AG10803 (cell line): ENCODE results near the gene PTK7.
A peak's percentile ranks its signal among the peaks of the same experiment; 100 is the strongest.
"Not testable (repeated sequence)": the region's sequence is repeated elsewhere in the genome, so short reads cannot be mapped to it uniquely, and the experiment has no call there.

Source experiments
- DNase-seq: peaks from one replicate; pipeline ENCODE4 v3.0.0; 2010; ENCODE audit warnings: low read depth
- H3K4me3 ChIP-seq: 2 replicates; pipeline ENCODE4 v1.5.1; 2011; ENCODE audit warnings: mild to moderate bottlenecking, low read length, control low read depth
- TF ChIP-seq, protein P1 (sequence below): conservative IDR thresholded peaks from 2 replicates; pipeline ENCODE4 v1.5.1; 2011; ENCODE audit warnings: mild to moderate bottlenecking, low read length, control low read depth, inconsistent platforms

Gene PTK7

GRCh38 chr6:43125555-43125954, 49.4 kb downstream of the PTK7 start:
- TF ChIP-seq, protein P1, sequence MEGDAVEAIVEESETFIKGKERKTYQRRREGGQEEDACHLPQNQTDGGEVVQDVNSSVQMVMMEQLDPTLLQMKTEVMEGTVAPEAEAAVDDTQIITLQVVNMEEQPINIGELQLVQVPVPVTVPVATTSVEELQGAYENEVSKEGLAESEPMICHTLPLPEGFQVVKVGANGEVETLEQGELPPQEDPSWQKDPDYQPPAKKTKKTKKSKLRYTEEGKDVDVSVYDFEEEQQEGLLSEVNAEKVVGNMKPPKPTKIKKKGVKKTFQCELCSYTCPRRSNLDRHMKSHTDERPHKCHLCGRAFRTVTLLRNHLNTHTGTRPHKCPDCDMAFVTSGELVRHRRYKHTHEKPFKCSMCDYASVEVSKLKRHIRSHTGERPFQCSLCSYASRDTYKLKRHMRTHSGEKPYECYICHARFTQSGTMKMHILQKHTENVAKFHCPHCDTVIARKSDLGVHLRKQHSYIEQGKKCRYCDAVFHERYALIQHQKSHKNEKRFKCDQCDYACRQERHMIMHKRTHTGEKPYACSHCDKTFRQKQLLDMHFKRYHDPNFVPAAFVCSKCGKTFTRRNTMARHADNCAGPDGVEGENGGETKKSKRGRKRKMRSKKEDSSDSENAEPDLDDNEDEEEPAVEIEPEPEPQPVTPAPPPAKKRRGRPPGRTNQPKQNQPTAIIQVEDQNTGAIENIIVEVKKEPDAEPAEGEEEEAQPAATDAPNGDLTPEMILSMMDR = no peak
- H3K4me3 ChIP-seq = no peak overlapping the region
- DNase-seq = peak; percentile 58

- TF ChIP-seq, protein P1 = no peak
- DNase-seq = no peak
- no peak overlapping the region for H3K4me3 ChIP-seq
Observed at GRCh38 chr6:43127180-43127579, 51.1 kb downstream of the PTK7 start.

GRCh38 chr6:43127877-43128276, 51.8 kb downstream of the PTK7 start:
- DNase-seq = peak; percentile 73
- TF ChIP-seq, protein P1 = no peak
- H3K4me3 ChIP-seq = no peak overlapping the region

DNA sequence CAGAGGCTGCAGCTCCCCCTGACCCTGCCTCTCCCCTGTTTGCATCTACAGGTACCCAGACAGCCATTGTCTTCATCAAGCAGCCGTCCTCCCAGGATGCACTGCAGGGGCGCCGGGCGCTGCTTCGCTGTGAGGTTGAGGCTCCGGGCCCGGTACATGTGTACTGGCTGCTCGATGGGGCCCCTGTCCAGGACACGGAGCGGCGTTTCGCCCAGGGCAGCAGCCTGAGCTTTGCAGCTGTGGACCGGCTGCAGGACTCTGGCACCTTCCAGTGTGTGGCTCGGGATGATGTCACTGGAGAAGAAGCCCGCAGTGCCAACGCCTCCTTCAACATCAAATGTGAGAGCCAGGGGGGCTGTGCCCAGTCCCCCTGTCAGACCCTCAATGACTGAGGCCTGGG, 52.8 kb downstream of the PTK7 start:
- peak; percentile 66 for DNase-seq
- TF ChIP-seq, protein P1 = no peak
- H3K4me3 ChIP-seq = no peak overlapping the region

GRCh38 chr6:43129434-43130194, 53.5 kb downstream of the PTK7 start:
- DNase-seq = peak; percentile 54
- TF ChIP-seq, protein P1 = peak; percentile 84
- H3K4me3 ChIP-seq = no peak overlapping the region

DNA sequence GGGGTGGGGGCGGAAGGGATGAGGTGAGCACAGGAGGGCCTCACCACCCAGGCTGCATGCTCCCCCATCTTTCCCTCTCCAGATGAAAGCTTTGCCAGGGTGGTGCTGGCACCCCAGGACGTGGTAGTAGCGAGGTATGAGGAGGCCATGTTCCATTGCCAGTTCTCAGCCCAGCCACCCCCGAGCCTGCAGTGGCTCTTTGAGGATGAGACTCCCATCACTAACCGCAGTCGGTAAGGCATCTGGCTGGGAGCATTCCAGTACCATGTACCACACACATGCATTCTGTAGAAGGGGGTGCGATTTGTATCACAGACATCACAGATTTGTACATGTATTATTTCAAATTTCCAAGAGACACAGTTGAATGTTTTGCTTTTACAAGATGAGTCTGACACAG, 54.3 kb downstream of the PTK7 start:
- no peak overlapping the region for H3K4me3 ChIP-seq
- no peak for DNase-seq
- TF ChIP-seq, protein P1 = no peak

DNA sequence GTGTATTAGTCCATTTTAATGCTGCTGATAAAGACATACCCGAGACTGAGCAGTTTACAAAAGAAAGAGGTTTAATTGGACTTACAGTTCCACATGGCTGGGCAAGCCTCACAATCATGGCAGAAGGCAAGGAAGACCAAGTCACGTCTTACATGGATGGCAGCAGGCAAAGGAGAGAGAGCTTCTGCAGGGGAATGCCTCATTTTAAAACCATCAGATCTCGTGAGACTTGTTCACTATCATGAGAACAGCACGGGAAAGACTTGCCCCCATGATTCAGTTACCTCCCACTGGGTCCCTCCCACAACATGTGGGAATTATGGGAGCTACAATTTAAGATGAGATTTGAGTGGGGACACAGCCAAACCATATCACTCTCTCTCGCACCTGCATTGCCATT, 55.3 kb downstream of the PTK7 start:
- not testable (repeated sequence) for DNase-seq, H3K4me3 ChIP-seq

DNA sequence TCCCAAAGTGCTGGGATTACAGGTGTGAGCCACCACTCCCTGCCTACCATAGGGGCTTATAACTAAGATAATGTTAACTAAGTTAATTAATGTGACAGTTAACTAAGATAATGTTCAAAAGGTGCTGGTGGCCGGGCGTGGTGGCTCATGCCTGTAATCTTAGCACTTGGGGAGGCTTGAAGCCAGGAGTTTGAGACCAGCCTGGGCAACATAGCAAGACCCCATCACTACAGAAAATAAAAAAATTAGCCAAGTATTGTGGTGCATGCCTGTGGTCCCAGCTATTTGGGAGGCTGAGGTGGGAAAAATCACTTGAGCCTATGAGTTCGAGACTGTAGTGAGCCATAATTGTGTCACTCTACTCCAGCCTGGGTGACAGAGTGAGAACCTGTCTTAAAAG, 62.2 kb downstream of the PTK7 start:
- TF ChIP-seq, protein P1 = no peak
- H3K4me3 ChIP-seq = no peak overlapping the region
- no peak for DNase-seq

DNA sequence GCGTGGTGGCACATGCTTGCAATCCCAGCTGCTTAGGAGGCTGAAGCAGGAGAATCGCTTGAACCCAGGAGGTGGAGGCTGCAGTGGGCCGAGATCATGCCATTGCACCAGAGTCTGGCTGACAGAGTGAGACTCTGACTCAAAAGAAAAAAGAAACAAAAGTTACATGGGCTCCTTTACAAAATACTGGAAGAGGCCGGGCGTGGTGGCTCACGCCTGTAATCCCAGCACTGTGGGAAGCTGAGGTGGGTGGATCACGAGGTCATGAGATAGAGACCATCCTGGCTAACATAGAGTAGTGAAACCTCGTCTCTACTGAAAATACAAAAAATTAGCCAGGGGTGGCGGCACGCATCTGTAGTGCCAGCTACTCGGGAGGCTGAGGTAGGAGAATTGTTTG, 63.9 kb downstream of the PTK7 start:
- DNase-seq, H3K4me3 ChIP-seq: not testable (repeated sequence)
